ENCODE data around the gene ZNF442.
"Not testable (repeated sequence)": the region's sequence is repeated elsewhere in the genome, so short reads cannot be mapped to it uniquely, and the experiment has no call there.

ZNF442 gene

DNA sequence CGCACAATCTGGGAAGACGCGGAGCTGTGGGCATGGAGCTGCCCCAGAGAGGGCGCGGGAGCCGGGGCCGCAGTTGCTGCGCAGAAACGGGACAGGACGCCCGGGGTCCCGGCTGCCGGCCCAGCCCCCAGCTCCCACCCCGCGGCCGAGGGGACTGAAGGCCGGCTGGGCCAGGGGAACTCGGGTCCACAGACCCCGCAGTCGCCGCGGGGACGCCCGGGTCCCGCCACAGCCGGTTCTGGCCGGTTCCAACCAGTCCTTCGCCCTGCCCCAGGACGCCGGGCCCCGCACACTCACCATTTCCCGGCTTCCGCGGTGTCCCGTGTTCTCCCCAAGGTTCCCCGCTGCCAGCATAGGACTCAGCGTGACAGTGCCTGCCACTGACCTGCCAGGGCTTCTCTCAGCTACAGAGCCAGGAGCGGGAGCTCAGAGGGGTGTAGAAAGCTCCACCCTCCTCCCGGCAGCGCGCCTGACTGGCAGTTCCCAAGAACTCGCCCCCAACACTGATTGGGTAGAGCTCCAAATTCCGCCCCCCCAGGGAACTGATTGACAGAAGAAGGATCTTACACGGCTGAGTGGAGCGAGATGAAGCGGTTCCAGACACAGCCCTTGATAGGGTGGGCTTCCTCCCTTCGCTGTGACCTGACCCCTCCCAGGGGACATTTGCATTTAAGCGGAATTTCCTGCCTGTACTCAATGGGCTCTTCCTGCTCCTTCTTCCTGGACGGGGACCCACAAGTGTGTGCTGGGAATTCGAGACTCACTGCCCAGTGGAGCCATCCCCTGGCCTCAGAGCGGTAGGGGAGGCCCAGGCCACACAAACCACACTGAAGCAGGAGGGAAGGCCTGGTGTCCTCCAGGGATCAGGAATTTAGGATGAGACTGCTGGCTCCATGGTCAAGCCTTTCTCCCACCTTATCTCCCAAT, at the start of gene ZNF442:
Gene ZNF442 (minus strand): TSS at position 448 of the 927 bp plus-strand sequence. CDS start 2,052 bp downstream, outside the sequence.
- peak; percentile 79 to 87 (median 85) for DNase-seq (ENCODE audit: low read depth in 3 of 3)

DNA sequence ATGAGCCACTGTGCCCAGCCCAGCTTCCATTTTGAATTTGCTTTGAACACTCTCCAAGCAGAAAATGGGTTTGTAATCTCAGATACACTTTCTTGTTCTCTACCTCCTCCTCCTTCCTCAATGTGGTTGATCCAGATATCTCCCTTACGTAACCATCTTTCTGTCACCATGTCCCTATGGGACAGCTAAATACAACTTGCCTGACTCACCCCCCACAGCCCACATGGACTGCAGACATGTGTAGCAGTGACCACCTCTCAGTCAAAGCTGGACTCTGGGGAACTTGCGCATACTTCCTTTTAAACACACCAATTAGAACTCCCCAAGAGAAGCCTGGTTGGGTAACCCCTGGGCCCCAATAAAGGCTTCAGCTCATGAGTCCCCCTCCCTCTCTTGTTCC, 46.4 kb upstream of the ZNF442 start:
- DNase-seq (ENCODE audit: low read depth in 3 of 3) = no peak

DNA sequence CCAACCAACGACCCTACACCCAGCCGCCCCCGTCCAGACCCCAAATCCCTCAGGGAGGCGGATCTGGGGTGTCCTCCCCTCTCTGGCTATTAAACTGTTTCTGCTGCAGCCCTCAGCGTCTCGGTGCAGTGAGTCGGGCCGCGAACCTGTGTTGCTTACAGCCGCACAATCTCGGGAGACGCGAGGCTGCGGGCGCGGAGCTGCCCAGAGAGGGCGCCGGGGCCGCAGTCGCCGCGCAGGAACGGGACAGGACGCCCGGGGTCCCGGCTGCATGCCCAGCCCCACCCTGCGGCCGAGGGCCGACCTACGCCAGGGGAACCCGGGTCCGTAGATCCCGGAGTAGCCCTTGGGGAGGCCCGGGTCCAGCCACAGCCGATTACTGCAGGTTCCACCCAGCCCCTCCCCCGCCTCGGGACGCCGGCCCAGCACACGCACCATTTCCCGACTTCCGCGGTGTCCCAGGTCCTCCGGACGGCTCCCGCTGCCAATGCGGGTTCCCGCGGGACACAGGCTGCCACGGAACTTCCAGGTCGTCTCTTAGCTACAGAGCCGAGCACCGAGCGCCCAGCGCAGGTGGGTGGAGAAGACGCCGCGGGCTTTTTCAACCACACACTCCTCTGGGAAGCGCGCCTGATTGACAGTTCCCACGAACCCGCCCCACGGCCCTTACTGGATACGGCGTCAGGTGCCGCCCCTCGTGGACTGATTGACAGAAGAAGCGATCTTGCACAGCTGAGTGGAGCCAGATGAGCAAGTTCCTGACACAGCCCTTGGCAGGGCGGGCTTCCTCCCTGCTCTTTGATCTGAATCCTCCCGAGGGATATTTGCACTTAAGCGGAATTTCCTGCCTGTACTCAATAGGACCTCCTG, 35.4 kb upstream of the ZNF442 start, which contains the start of gene ZNF799:
Gene ZNF799 (minus strand): TSS at position 639 of the 870 bp plus-strand sequence. CDS start 201 bp downstream, at position 438.
- DNase-seq (ENCODE audit: low read depth in 3 of 3) = peak; percentile 80 to 82 (median 81)

GRCh38 chr19:12399901-12400632, 34.6 kb upstream of the ZNF442 start:
- peak in 2 of 3 donors; percentile 7 to 22 for DNase-seq (ENCODE audit: low read depth in 3 of 3)

GRCh38 chr19:12391148-12391547, 25.7 kb upstream of the ZNF442 start:
- not testable (repeated sequence) for DNase-seq (ENCODE audit: low read depth in 3 of 3)

- not testable (repeated sequence) for DNase-seq (ENCODE audit: low read depth in 3 of 3)
Observed at GRCh38 chr19:12386365-12386764, 20.9 kb upstream of the ZNF442 start.

GRCh38 chr19:12380444-12380737, 14.9 kb upstream of the ZNF442 start:
- no peak for DNase-seq (ENCODE audit: low read depth in 3 of 3)

DNA sequence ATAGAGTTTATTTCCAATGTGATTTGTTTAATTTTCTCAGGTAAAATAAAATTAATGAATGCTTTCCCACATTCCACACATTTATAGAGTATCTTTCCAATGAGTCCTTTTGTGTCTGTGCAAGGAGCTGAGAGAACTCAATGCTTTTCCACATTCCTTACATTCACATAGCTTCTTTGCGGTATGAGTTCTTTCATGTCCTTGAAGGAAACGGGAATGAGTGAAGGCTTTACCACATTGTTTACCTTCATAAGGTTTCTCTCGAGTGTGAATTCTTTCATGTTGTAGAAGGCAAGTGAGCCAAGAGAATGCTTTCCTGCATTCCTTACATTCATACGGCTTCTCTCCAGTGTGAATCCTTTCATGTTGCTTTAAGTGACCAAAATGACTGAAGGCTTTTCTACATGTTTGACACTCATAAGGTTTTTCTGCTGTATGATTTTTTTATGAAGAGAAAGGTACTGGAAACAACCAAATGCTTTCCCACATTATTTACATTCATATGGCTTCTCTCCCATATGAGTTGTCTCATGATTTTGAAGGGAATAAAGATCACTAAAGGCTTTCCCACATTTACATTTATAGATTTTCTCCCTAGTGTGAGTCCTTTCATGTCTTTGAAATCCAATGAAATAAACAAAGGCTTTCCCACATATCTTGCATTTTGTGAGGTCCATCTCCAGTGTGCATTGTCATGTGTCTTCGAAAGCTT, 14.4 kb upstream of the ZNF442 start:
- no peak for DNase-seq (ENCODE audit: low read depth in 3 of 3)

DNA sequence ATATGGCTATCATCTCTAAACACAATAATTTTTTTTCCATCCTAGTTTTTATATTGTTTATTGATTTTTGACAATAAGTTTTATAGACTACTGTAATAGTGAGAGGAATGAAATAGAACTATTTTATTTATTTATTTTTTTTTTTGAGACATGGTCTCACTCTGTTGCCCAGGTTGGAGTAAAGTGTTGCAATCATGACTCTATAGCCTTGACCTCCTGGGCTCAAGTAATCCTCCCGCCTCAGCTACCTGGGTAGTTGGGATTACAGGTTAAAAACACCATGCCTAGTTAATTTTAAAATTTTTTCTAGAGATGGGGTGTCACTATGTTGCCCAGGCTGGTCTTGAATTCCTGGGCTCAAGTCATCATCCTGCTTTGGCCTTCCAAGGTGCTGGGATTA, 8.5 kb upstream of the ZNF442 start:
- DNase-seq (ENCODE audit: low read depth in 3 of 3) = no peak

- DNase-seq (ENCODE audit: low read depth in 3 of 3) = peak in 1 of 3 donors; percentile 2
Observed at GRCh38 chr19:12364391-12365235, 870 bp downstream of the ZNF442 start.

GRCh38 chr19:12362236-12362635, 3.2 kb downstream of the ZNF442 start:
- not testable (repeated sequence) for DNase-seq (ENCODE audit: low read depth in 3 of 3)

DNA sequence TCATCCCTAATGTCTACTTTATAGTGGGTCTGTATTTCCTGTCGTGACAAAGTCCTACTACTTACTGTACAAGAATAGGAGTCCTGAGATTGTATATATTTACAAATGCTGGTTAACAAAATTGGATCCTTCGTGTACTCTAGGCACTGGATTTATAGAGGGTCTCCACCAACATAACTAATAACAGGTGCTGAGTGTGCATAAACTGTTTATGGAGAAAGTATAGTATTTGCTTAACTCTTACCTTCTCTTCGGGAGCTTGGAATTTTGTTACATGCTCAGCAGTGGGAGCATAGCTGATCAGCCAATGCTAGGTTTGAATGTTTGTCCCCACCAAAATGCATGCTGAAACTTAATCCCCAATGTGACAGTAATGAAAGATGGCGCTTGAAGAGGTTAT, 12.1 kb downstream of the ZNF442 start:
- no peak for DNase-seq (ENCODE audit: low read depth in 3 of 3)

- DNase-seq (ENCODE audit: low read depth in 3 of 3) = no peak
Observed at GRCh38 chr19:12350890-12351197, 14.6 kb downstream of the ZNF442 start.

DNA sequence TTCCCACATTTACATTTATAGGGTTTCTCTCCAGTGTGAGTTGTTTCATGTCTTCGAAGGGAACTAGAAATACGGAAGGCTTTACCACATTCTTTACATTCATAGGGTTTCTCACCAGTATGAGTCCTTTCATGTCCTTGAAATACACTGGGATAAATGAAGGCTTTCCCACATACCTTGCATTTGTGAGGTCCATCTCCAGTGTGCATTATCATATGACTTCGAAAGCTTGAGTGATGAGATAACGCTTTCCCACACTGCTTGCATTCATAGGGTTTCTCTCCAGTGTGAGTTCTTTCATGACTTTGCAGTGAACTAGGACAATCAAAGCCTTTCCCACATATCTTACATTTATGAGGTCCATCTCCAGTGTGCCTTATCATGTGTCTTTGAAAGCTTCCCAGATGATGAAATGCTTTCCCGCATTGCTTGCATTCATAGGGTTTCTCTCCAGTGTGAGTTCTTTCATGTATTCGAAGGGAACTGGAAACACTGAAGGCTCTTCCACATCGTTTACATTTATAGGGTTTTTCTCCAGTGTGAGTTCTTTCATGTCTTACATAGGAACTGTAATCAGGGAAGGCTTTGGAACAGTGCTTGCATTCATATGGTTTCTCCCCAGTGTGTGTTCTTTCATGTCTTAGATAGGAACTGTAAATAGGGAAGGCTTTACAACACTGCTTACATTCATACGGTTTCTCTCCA, 15.1 kb downstream of the ZNF442 start:
- no peak for DNase-seq (ENCODE audit: low read depth in 3 of 3)

- DNase-seq (ENCODE audit: low read depth in 3 of 3) = no peak
Observed at GRCh38 chr19:12346896-12347295, 18.6 kb downstream of the ZNF442 start.

- no peak for DNase-seq (ENCODE audit: low read depth in 3 of 3)
Observed at GRCh38 chr19:12345197-12345596, 20.3 kb downstream of the ZNF442 start.

- peak; percentile 97 to 98 (median 98) for DNase-seq (ENCODE audit: low read depth in 3 of 3)
Observed at GRCh38 chr19:12333162-12334159, 32.0 kb downstream of the ZNF442 start, which contains the start of gene ZNF563. TSS of gene ZNF563 (minus strand) at chr19:12333633. CDS start at chr19:12333482, 151 bp downstream.

DNA sequence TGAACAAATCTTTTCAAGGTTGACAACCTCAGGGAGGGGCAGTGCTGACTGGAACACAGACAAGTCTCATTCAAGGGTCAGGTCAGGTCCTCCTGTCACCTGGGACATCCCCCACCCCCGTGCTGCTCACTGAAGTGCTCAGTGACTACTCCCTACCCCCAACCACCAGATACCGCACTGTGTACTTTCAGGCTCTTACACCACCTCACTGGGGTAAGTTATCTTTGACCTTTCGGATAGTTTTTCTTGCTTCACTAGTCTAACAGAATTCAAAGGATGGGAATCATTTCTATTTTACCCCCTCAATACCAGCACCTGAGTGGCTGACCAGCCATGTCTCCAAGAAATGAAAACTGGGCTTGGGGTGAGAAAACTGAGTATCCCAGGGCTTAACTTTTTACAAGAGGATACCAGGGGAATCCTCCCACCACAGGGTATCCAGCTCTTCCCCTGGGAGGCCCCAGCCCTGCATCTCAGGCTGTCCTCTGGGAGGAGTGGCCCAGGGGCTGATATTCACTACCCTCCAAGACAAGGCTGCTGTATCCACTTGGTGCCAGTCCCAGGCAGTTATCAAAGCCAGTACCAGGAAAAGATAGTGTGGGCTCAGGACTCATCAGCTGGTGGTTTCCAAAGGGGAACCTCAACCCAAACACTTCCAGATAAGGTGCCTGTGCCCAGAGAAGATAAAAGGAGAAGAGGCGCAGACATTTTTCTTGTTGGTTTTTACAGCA, 34.1 kb downstream of the ZNF442 start:
- peak; percentile 61 to 86 (median 78) for DNase-seq (ENCODE audit: low read depth in 3 of 3)
